ENCODE measurements around the gene ZNF653. TPM values are rescaled to one million over a fixed set of nuclear protein-coding genes. Genes with fewer than 3 reads are reported as not detected.
"Not testable (repeated sequence)": the region's sequence is repeated elsewhere in the genome, so short reads cannot be mapped to it uniquely, and the experiment has no call there.

The ZNF653 gene
- total RNA-seq, 1 experiment from 2014 or later: 8.8 TPM

- Mint-ChIP-seq H3K4me3 (ENCODE audit: low read depth, unreplicated experiment) (no peak overlapping the region), H3K9me3 (ENCODE audit: low read depth, unreplicated experiment) (no peaks in the 10 kb centered on the region), H3K27me3 (ENCODE audit: unreplicated experiment) (peaks cover 17% of the 10 kb centered on the region), H3K4me1 (ENCODE audit: low read depth, unreplicated experiment) (no peaks in the 10 kb centered on the region), H3K36me3 (ENCODE audit: insufficient read depth, unreplicated experiment) (peaks cover 19% of the 10 kb centered on the region), H3K27ac (ENCODE audit: unreplicated experiment) (no peak overlapping the region)
- no TSS peak for BruUV-seq (replicated peaks)
- DNase-seq: no peak
- CTCF ChIA-PET: no interaction called here
- no peak for TF ChIP-seq CTCF (IDR thresholded peaks at IDR 0.05; ENCODE audit: unreplicated experiment)
- intact Hi-C loops (cut with micrococcal nuclease; ENCODE audit: unreplicated experiment): no loop called here
Observed at GRCh38 chr19:11479090-11479897, 26.3 kb downstream of the ZNF653 start.

GRCh38 chr19:11478167-11479089 lies 27.2 kb downstream of the ZNF653 start:
- H3K27ac Mint-ChIP-seq (ENCODE audit: unreplicated experiment): no peak overlapping the region
- TF ChIP-seq CTCF (IDR thresholded peaks at IDR 0.05; ENCODE audit: unreplicated experiment): no peak
- CTCF ChIA-PET: no interaction called here
- H3K36me3 Mint-ChIP-seq (ENCODE audit: insufficient read depth, unreplicated experiment): peaks cover 15% of the 10 kb centered on the region
- H3K4me3 Mint-ChIP-seq (ENCODE audit: low read depth, unreplicated experiment): no peak overlapping the region
- BruUV-seq (replicated peaks): no TSS peak
- H3K27me3 Mint-ChIP-seq (ENCODE audit: unreplicated experiment): peaks cover 17% of the 10 kb centered on the region
- DNase-seq: no peak
- no peaks in the 10 kb centered on the region for H3K9me3 Mint-ChIP-seq (ENCODE audit: low read depth, unreplicated experiment)
- H3K4me1 Mint-ChIP-seq (ENCODE audit: low read depth, unreplicated experiment): no peaks in the 10 kb centered on the region
- intact Hi-C loops (cut with micrococcal nuclease; ENCODE audit: unreplicated experiment): no loop called here

DNA sequence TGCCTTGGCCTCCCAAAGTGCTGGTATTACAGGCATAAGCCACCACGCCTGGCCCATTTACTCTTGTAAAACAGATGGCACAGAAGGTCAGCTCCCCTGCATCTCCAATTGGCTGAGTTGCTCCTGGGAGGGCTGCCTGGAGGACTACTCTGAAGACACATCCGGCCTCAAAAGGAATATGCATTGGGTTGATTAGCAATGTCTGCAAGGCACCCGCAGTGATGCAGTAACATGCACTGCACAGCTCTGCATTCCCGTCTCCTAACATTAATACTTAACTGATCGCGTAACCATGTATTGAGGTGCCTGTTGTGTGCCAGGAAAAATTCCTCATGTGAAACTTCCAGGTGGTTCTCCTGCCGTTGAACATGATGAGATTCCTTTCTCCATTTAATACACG lies 29.8 kb downstream of the ZNF653 start:
- no TSS peak for BruUV-seq (replicated peaks)
- CTCF ChIA-PET: no interaction called here
- Mint-ChIP-seq H3K4me1 (ENCODE audit: low read depth, unreplicated experiment) (no peaks in the 10 kb centered on the region), H3K36me3 (ENCODE audit: insufficient read depth, unreplicated experiment) (no peaks in the 10 kb centered on the region), H3K27ac (ENCODE audit: unreplicated experiment) (no peak overlapping the region), H3K4me3 (ENCODE audit: low read depth, unreplicated experiment) (no peak overlapping the region), H3K9me3 (ENCODE audit: low read depth, unreplicated experiment) (no peaks in the 10 kb centered on the region), H3K27me3 (ENCODE audit: unreplicated experiment) (peaks cover 17% of the 10 kb centered on the region)
- no peak for DNase-seq
- TF ChIP-seq CTCF (IDR thresholded peaks at IDR 0.05; ENCODE audit: unreplicated experiment): no peak
- intact Hi-C loops (cut with micrococcal nuclease; ENCODE audit: unreplicated experiment): no loop called here

DNA sequence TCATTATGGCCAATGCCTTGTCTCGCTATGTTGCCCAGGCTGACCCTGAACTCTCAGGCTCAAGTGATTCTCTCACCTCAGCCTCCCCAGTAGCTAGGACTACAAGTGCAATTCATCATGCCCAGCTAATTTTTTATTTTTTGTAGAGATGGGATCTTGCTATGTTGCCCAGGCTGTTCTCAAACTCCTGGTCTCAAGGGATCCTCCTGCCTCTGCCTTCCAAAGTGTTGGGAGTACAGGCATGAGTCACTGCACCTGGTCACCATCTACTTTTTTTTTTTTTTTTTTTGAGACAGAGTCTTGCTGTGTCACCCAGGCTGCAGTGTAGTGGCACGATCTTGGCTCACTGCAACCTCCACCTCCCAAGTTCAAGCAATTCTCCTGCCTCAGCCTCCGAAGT lies 30.3 kb downstream of the ZNF653 start:
- DNase-seq; BruUV-seq (replicated peaks); H3K36me3 Mint-ChIP-seq (ENCODE audit: insufficient read depth, unreplicated experiment); CTCF ChIA-PET; H3K27ac Mint-ChIP-seq (ENCODE audit: unreplicated experiment); H3K4me3 Mint-ChIP-seq (ENCODE audit: low read depth, unreplicated experiment); intact Hi-C loops (cut with micrococcal nuclease; ENCODE audit: unreplicated experiment); H3K4me1 Mint-ChIP-seq (ENCODE audit: low read depth, unreplicated experiment); H3K9me3 Mint-ChIP-seq (ENCODE audit: low read depth, unreplicated experiment): not testable (repeated sequence)
- H3K27me3 Mint-ChIP-seq (ENCODE audit: unreplicated experiment): peaks cover 17% of the 10 kb centered on the region

All from Calu3 (cell line).